Suprapubic skin (tissue), 3 donors: ENCODE data around the gene PDK1.

Source experiments
- CTCF ChIP-seq, 2 donors: fragments of 200-600 bp in 1 of 2; fragments of 450-650 bp in 1 of 2; sonication (generic) in 1 of 2; IDR thresholded peaks; one replicate each; pipeline ENCODE4 v1.5.1; 2016 to 2019; ENCODE audit warnings: antibody characterized with exemption in 2 of 2, mild to moderate bottlenecking in 1 of 2, moderate library complexity in 1 of 2
- POLR2AphosphoS5 ChIP-seq, 3 donors: sonication (generic); formaldehyde crosslinking; IDR thresholded peaks; one replicate each; pipeline ENCODE4 v1.6.1; 2017; ENCODE audit warnings: antibody characterized with exemption in 3 of 3

DNA sequence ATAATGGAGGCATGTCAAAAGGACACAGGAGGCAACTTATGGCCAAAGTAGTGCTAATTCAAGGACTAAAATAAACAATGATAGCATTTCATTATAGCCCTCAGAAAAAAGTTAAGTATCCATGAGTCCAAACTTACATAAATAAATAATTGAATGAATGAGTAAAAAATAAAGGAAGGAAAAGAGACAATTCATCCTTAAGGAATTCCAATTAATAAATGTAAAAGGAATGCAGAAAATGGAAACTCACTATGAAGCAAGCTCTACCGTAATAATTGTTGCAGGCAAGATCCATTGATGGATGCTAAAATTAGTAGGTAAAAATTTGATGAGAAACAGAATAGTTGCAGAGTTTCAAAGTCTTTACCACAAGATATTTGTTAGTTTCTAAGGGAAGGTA, 91.5 kb downstream of the PDK1 start:
- no peak for TF ChIP-seq CTCF (IDR thresholded peaks at IDR 0.05)
- TF ChIP-seq POLR2AphosphoS5 (IDR thresholded peaks at IDR 0.05): no peak
